ENCODE measurements around the gene KRT14.
"Not testable (repeated sequence)": the region's sequence is repeated elsewhere in the genome, so short reads cannot be mapped to it uniquely, and the experiment has no call there.

KRT14 gene

DNA sequence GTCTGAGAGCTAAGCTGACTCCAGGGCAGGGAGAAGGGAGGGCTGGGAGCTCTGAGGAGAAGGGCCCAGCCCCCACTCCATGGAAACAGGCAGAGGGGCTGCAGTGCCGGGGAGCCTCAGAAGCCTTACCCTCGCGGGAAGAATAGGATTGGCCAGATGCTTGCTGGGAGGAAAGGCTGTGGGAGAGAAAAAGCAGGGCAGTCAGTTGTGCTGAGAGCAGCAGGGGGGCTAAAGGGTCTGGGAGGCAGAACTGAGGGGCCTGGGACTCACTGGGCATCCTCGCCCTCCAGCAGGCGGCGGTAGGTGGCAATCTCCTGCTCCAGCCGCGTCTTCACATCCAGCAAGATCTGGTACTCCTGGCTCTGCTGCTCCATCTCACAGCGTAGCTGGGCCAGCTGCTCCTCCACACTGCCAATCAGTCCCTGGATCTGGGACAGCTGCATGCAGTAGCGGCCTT, 23.4 kb upstream of the KRT14 start:
- DNase-seq: not testable (repeated sequence)

GRCh38 chr17:41606930-41607329, 20.2 kb upstream of the KRT14 start:
- not testable (repeated sequence) for DNase-seq

GRCh38 chr17:41602524-41602923, 15.8 kb upstream of the KRT14 start:
- DNase-seq: no peak

DNA sequence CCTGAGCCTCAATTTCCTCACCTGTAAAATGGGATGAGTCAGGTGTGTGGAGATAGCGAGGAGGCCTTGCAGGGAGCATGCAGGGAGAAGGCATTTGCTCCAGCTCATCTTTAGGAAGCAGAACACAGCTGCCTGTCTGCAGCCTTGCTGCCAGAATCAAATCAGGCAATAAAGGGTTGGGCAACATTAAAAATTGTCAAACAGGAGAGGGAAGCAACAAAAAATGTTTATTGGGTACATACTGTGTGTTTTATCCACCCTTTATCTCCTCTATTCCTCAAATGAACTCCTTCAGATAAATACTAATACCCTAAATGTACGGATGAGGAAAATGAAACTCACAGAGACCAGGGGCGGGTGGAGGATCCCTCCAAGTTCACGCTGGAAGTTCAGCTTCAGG, 13.6 kb upstream of the KRT14 start:
- no peak for DNase-seq

- DNase-seq: no peak
Observed at GRCh38 chr17:41599680-41600079, 13.0 kb upstream of the KRT14 start.

DNA sequence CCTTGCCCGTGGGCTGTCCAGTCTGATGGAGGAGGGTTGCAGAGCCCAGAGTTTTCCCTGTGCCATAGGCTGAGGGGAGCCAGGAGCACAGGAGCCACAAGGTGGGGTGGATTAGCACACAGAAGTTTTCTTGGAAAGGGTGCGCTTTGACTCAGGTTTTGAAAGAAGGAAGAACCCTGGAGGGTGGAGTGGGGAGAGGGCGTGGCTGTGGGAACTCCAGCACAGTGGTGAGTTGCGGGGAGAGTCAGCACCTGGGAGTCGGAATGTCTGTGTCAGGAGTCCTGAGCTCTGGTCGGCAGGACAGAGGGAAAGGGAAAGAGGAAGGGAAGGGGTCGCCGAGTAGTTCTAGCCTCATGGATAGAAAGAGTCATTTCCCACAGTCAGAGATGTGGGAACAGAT, 8.9 kb upstream of the KRT14 start:
- DNase-seq: no peak

DNA sequence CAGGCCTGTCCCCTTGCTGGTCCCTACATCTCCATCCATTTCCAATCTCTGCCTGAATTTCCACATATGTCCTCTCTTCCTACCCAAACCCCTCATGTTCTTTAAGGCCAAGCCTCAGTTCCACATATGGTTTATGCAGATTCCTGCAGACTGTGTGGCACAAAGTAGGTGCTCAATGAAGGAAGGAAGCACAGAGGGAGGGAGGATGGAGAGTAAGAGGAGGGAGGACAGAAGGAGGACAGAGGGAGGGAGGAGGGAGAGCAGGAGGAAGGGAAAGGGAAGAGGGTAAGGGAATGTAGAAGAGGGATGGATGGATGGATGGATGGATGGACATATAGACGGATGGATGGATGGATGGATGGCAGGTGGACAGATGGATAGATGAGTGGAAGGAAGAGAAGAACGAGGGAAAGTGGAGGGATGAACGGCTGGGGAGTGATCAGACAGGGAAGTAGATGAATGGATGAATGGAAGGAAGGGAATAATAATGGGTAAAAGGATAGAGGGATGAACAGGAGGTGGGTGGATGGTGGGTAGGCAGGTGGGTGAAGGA, 7.7 kb upstream of the KRT14 start:
- DNase-seq: no peak

DNA sequence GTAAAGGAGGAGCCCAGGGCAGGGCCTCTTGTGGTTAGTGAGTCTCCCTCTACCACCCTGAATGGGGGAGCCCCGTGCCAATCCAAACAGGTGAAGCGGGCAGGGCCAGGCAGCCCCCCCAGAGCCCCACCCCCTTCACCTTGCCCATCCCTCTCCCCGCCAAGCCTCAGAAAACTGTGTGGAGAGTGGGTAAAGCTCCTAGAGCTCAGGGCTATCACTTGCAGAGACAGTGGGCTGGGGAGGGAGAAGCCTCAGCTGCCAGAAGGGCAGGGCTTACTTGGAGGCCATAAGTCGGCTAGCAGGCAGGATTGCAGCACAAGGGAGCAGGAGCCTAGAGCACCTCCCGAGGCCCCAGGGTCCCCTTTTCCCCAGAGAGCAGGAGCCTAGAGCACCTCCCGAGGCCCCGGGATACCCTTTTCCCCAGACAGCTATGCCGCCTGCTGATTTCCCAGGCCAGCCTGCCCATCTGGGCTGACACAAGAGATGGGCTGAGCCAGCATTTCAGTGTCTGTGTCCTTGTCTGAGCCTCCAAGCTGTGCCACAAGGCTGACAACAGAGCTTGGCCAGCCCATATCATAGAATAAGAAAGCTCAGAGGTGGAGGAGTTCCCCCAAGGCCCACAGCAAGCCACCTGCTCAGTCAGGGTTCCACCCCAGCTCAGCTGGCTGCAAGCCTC, 6.7 kb upstream of the KRT14 start:
- DNase-seq: no peak

DNA sequence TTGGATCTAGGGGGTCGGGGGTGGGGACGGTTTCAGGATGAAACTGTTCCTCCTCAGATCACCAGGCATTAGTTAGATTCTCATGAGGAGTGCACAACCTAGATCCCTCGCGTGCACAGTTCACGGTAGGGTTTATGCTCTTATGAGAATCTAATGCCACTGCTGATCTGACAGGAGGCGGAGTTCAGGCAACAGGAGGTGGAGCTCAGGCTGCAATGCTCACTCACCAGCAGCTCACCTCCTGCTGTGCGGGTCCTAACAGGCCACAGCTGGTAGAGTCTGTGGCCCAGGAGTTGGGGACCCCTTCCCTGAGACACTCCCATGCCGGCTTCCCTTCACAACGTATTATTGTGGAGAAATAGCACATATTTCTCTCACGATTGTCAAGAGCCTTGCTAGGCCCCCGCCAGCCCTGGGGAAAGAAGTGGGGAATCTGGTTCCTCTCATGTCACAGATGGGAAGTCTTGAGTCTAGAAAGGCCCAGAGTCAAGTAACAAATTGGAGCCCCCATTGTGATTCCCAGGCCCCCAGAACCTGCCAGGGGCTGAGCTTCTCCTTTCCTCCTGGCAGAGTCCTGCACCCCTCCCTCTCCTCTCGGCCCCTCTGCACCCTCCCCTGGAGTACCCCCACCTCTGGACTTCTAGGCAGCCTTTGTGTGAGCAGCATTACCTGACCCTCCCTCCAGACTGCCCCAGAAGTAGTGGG, 6.1 kb upstream of the KRT14 start:
- no peak for DNase-seq

GRCh38 chr17:41589301-41589700, 2.6 kb upstream of the KRT14 start:
- DNase-seq: no peak

GRCh38 chr17:41588126-41588810, 1.6 kb upstream of the KRT14 start:
- DNase-seq: no peak

DNA sequence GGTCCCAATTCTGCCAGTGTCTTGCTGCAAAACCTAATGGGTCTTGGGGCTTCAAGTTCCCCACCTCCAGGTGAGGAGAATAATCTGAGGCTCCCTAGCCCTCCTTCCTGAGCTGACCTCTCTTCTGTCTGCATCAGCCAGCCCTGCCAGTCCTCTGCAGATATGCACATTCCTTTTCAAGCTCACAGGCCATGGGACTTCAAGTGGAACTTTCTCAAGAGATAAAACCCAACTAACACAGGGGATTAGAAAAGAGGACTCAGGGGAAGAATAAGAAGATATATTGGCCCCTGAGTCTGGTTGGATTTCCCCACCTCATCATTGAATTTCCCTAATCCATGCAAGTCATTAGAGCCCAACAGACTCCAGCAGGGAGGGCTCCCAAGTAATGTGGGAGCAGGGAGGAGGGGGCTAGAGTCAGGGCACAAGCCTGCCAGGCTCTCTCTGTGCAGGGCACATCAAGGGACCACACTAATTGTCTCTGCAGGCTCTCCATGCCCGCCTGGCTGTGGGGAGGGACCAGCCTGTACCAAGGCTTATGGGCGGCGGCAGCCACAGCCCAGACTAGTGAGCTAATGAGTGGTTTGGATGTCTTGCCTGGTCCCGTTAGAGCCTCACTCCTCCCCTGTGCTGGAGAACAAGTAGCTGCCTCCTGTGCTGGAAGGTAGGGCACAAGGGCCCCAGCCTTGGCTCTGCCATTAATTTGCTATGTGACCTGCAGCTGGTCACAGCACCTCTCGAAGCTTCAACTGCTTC, 1.2 kb downstream of the KRT14 start:
- no peak for DNase-seq

DNA sequence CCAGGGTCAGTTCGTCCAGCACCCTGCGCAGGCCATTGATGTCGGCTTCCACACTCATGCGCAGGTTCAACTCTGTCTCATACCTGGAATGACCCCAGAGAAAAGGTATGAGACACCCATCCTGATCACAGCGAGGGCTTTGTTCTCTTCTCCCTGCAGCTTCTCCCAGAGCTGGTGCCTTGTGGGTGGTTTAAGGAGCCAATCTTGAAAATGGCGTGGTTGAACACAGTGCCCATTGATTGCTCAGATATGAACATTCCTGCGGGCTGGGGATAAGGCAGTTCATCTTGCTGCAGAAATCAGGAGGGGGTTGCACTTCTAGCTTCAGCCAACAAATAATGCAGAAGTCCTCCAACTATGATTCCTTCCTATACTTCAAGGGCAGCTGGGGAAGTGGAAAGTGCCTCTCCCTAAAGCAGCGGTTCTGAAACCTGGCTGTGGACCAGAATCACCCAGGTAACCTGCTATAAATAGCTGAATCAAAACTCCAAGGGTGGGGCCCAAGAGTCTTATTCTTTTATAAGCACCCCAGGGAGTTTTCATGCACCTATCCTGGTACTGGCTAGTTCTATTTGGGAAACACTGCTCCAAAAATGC, 2.3 kb downstream of the KRT14 start:
- not testable (repeated sequence) for DNase-seq

DNA sequence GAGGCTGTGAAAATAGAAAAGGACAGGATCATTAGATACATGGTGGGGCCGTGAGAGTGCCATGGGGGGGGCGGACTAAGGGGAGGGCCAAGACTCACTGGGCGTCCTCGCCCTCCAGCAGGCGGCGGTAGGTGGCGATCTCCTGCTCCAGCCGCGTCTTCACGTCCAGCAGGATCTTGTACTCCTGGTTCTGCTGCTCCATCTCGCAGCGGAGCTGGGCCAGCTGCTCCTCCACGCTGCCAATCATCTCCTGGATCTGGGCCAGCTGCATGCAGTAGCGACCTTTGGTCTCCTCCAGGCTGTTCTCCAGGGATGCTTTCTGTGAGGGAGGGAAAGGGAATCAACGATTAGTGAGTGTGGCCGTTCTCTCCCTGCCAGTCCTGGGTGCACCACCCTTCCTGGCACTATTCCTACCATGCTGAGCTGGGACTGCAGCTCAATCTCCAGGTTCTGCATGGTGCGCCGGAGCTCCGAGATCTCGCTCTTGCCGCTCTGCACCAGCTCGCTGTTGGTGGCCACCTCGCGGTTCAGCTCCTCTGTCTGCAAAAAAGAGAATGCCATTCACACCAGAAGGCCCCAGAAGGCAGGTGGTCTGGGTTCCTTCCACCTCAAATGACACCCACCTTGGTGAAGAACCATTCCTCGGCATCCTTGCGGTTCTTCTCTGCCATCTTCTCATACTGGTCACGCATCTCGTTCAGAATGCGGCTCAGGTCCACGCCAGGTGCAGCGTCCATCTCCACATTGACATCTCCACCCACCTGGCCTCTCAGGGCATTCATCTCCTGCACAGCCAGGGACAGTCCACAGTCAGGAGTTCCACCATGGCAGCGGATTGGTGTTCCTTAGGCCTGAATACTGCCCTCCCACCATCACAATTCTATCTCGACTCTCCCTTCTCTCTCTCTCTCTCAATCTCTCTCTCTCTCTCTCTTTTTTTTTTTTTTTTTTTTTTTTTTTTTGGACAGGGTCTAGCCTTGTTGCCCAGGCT, 3.3 kb downstream of the KRT14 start:
- no peak for DNase-seq

- DNase-seq: not testable (repeated sequence)
Observed at GRCh38 chr17:41582061-41582968, 4.4 kb downstream of the KRT14 start.

- DNase-seq: no peak
Observed at GRCh38 chr17:41581366-41582060, 5.2 kb downstream of the KRT14 start.

DNA sequence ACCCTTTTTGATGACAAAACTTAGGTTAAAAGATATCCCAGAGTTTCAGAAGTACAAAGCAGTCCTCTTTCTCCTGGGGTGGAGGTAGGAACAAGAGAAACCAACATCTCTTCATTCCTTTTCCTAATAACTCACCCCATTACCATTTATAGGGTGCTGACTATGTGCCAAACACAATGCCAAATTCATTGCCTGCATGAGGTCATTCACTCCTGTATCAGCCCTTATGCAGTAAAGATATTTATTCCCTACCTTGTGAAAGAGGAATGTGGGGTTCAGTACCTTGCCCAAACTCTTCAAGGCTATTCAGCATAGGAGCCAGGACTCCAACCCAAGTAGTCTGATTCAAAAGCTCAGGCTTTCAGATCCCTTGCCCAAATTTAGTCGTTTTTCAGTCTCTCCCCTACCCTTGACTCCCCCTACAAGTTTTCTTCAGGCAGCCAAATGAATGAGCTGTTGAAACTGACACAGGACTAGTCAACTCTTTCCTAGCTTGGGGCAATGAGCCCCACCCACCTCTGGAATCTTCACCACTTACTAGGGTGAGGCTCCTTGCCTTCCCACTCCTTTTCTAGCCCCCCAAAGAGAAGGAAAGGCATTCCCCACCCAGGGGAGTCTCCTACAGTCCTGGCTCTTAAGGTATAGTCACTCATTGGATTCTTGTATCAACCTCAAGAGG, 5.9 kb downstream of the KRT14 start:
- DNase-seq: no peak

DNA sequence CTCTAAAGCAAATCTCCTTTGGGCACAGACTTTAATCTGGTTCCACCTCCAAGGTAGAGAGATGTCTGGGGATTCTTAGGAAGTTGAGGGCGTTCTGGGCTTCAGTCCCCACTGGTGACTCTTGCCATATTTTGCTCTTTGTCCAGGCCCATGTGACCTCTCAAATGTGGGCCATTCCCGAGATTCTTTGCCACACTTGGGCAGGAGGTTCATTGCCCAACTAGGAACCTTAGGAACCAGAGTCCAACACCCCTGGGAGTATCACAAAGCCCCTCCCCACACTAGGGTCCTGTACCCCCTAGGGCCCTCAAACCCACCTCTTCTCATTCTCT, 6.5 kb downstream of the KRT14 start:
- DNase-seq: no peak
